Vagina (tissue), 2 donors: ENCODE results near the gene IQSEC1. TPM values are rescaled to one million over a fixed set of nuclear protein-coding genes. Genes with fewer than 3 reads are reported as not detected.

Experiments used
- DNase-seq, 2 donors: peaks; one replicate each; pipeline ENCODE4 v3.0.0-alpha.2; 2017; ENCODE audit errors: extremely low spot score in 2 of 2
- H3K27ac ChIP-seq: fragments of 200-600 bp; sonication (generic); one replicate; pipeline ENCODE4 v1.5.1; 2019
- H3K27me3 ChIP-seq: fragments of 200-600 bp; sonication (generic); one replicate; pipeline ENCODE4 v1.5.1; 2019
- H3K36me3 ChIP-seq, 2 donors: fragments of 200-600 bp; sonication (generic); one replicate each; pipeline ENCODE4 v1.5.1; 2017 to 2019
- H3K4me1 ChIP-seq: fragments of 200-600 bp; sonication (generic); one replicate; pipeline ENCODE4 v1.5.1; 2019
- H3K4me3 ChIP-seq, 2 donors: fragments of 200-600 bp; sonication (generic); 1 replicate in 1 of 2; 2 replicates in 1 of 2; pipeline ENCODE4 v1.5.1; 2016 to 2019
- H3K9me3 ChIP-seq: fragments of 200-600 bp; sonication (generic); one replicate; pipeline ENCODE4 v1.5.1; 2019
- POLR2A ChIP-seq, 2 donors: fragments of 450-650 bp; IDR thresholded peaks; one replicate each; pipeline ENCODE4 v1.6.1; 2017; ENCODE audit warnings: antibody characterized with exemption in 2 of 2, mild to moderate bottlenecking in 2 of 2, moderate library complexity in 2 of 2
- POLR2AphosphoS5 ChIP-seq, 2 donors: sonication (generic); formaldehyde crosslinking; IDR thresholded peaks; one replicate each; pipeline ENCODE4 v1.9.0; 2017; ENCODE audit warnings: antibody characterized with exemption in 2 of 2, mild to moderate bottlenecking in 2 of 2, low read depth in 1 of 2; ENCODE audit not compliant: insufficient read depth in 1 of 2
- intact Hi-C: fragments of 100-400 bp; cut with DNase I; formaldehyde crosslinking; loops from one replicate; pipeline ENCODE4 v1.15.1; 2023
- total RNA-seq: library from RNA; depleted of rRNA; stranded (reverse); fragments of >200 nt; gene quantifications from one replicate; pipeline ENCODE4 v1.2.3, GENCODE V29; 2016
- TF ChIP-seq, protein P1 (sequence below), 3 experiments: fragments of 450-650 bp in 2 of 3; fragments of 200-600 bp in 1 of 3; sonication (generic) in 1 of 3; IDR thresholded peaks; one replicate each; pipeline ENCODE4 v1.5.1; 2017 to 2019; ENCODE audit warnings: antibody characterized with exemption in 3 of 3, mild to moderate bottlenecking in 2 of 3, moderate library complexity in 2 of 3

Gene IQSEC1
- total RNA-seq, 1 donor from 2014 or later, result 34.9 TPM

- Histone ChIP-seq H3K4me3 (no peak overlapping the region), H3K36me3 (peaks cover 0 to 52% of the 10 kb centered on the region in 2 donors), H3K27ac (no peak overlapping the region), H3K4me1 (peaks cover 9% of the 10 kb centered on the region), H3K27me3 (no peaks in the 10 kb centered on the region), H3K9me3 (no peaks in the 10 kb centered on the region)
- TF ChIP-seq, protein P1, sequence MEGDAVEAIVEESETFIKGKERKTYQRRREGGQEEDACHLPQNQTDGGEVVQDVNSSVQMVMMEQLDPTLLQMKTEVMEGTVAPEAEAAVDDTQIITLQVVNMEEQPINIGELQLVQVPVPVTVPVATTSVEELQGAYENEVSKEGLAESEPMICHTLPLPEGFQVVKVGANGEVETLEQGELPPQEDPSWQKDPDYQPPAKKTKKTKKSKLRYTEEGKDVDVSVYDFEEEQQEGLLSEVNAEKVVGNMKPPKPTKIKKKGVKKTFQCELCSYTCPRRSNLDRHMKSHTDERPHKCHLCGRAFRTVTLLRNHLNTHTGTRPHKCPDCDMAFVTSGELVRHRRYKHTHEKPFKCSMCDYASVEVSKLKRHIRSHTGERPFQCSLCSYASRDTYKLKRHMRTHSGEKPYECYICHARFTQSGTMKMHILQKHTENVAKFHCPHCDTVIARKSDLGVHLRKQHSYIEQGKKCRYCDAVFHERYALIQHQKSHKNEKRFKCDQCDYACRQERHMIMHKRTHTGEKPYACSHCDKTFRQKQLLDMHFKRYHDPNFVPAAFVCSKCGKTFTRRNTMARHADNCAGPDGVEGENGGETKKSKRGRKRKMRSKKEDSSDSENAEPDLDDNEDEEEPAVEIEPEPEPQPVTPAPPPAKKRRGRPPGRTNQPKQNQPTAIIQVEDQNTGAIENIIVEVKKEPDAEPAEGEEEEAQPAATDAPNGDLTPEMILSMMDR (IDR thresholded peaks at IDR 0.05), result no peak
- TF ChIP-seq POLR2A (IDR thresholded peaks at IDR 0.05) (no peak), POLR2AphosphoS5 (IDR thresholded peaks at IDR 0.05; ENCODE audit: insufficient read depth in 1 of 2, low read depth in 1 of 2) (no peak)
- intact Hi-C loops, result no loop called here
- DNase-seq, result no peak
Measured at GRCh38 chr3:12922306-12922705, 150.9 kb downstream of the IQSEC1 start.

DNA sequence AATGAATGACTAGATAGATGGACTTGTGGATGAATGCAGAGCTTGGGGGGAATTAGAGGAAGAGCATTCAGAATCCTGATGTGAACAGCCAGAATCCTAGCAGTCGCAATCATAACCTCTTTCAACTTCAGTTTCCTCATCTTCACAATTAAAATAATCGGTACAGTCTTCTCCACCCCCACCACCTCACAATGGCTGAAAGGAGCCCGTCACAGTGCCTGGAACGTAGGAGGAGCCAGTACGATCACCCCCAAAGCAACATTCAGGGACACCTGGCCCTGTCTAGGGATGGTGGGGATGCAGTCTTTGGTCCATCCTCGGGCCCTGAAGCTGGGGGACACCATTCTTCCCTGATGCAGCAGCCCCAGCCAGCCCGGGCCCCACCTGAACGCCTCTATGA, 151.5 kb downstream of the IQSEC1 start:
- peaks cover 9% of the 10 kb centered on the region for H3K4me1 ChIP-seq
- DNase-seq, result no peak
- intact Hi-C loops, result no loop called here
- H3K27ac ChIP-seq, result no peak overlapping the region
- H3K27me3 ChIP-seq, result no peaks in the 10 kb centered on the region
- H3K4me3 ChIP-seq, result no peak overlapping the region
- H3K36me3 ChIP-seq, result peaks cover 0 to 52% of the 10 kb centered on the region in 2 donors
- H3K9me3 ChIP-seq, result no peaks in the 10 kb centered on the region
- no peak for TF ChIP-seq POLR2A (IDR thresholded peaks at IDR 0.05)
- TF ChIP-seq, protein P1 (IDR thresholded peaks at IDR 0.05), result no peak
- TF ChIP-seq POLR2AphosphoS5 (IDR thresholded peaks at IDR 0.05; ENCODE audit: insufficient read depth in 1 of 2, low read depth in 1 of 2), result no peak

DNA sequence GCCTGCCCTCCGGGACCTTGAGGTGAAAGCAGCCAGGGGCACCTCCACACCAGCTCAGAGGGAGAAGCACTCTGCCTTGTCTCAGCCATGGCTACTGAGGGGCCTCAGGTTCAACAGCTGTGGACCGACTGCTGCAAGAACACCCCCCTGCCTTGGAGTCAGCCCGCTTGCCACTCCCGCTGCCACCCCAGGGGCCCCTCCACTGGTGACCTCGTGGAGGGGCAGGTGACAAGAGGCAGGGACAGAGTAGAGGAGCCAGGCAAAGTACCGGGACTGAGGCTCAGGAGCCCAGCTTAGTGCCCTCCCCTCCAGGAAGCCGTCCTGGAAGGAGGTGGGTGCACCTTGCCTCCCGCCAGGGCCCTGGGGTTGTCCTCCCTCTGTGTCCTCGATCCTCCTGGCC, 152.3 kb downstream of the IQSEC1 start:
- Histone ChIP-seq H3K27me3 (no peaks in the 10 kb centered on the region), H3K4me1 (peaks cover 9% of the 10 kb centered on the region), H3K4me3 (no peak overlapping the region), H3K9me3 (no peaks in the 10 kb centered on the region), H3K27ac (no peak overlapping the region), H3K36me3 (peaks cover 0 to 52% of the 10 kb centered on the region in 2 donors)
- intact Hi-C loops, result no loop called here
- TF ChIP-seq POLR2A (IDR thresholded peaks at IDR 0.05), result no peak
- TF ChIP-seq, protein P1 (IDR thresholded peaks at IDR 0.05), result no peak
- no peak for TF ChIP-seq POLR2AphosphoS5 (IDR thresholded peaks at IDR 0.05; ENCODE audit: insufficient read depth in 1 of 2, low read depth in 1 of 2)
- DNase-seq, result no peak

DNA sequence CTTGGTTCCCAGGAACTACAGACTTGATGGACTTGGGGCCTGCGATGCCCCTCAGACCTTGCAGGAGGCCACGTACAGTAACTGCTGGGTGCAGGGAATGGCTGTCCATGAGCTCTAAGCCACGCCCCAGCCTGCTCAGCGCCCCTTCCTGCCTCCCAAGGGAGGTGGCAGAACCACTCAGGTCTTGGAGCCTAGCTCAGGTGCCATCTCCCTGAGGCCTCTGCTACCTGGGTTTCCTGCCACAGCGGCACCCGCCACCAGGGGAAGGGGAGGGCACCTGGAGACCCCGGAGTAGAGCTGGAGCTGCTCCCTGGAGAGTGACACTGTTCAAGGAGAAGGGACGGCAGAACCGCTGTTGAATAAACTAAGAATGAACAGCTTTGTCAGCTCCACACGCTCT, 154.0 kb downstream of the IQSEC1 start:
- Histone ChIP-seq H3K4me1 (peaks cover 9% of the 10 kb centered on the region), H3K4me3 (no peak overlapping the region), H3K9me3 (no peaks in the 10 kb centered on the region), H3K27me3 (no peaks in the 10 kb centered on the region), H3K36me3 (peaks cover 0 to 41% of the 10 kb centered on the region in 2 donors), H3K27ac (no peak overlapping the region)
- TF ChIP-seq POLR2A (IDR thresholded peaks at IDR 0.05), result no peak
- TF ChIP-seq, protein P1 (IDR thresholded peaks at IDR 0.05), result no peak
- TF ChIP-seq POLR2AphosphoS5 (IDR thresholded peaks at IDR 0.05; ENCODE audit: insufficient read depth in 1 of 2, low read depth in 1 of 2), result no peak
- DNase-seq, result no peak
- intact Hi-C loops, result no loop called here

GRCh38 chr3:12918231-12918630, 155.0 kb downstream of the IQSEC1 start:
- intact Hi-C loops, result no loop called here

More at GRCh38 chr3:12918231-12918630, 155.0 kb downstream of the IQSEC1 start:
- no peaks in the 10 kb centered on the region for H3K27me3 ChIP-seq
- H3K27ac ChIP-seq, result no peak overlapping the region
- no peak for DNase-seq
- H3K4me3 ChIP-seq, result no peak overlapping the region
- TF ChIP-seq POLR2A (IDR thresholded peaks at IDR 0.05), result no peak
- no peak for TF ChIP-seq POLR2AphosphoS5 (IDR thresholded peaks at IDR 0.05; ENCODE audit: insufficient read depth in 1 of 2, low read depth in 1 of 2)
- TF ChIP-seq, protein P1 (IDR thresholded peaks at IDR 0.05), result no peak
- H3K36me3 ChIP-seq, result peaks cover 0 to 33% of the 10 kb centered on the region in 2 donors
- no peaks in the 10 kb centered on the region for H3K9me3 ChIP-seq
- no peaks in the 10 kb centered on the region for H3K4me1 ChIP-seq
